ENCODE results near the gene PLA1A. TPM values are rescaled to one million over a fixed set of nuclear protein-coding genes. Genes with fewer than 3 reads are reported as not detected.
A peak's percentile ranks its signal among the peaks of the same experiment; 100 is the strongest.

The PLA1A gene
- total and polyA plus RNA-seq, 10 of the 15 experiments (the other 5 are each of a cell fraction or from before 2014, with no cell fraction given), result 2.9 to 106 (median 4.8) TPM

- peak; percentile 81 for TF ChIP-seq ZNF687 (IDR thresholded peaks at IDR 0.05)
- TF ChIP-seq ETV6 (conservative IDR thresholded peaks at IDR 0.05 in 1 of 2, IDR thresholded peaks at IDR 0.05 in 1 of 2; ENCODE audit: borderline replicate concordance in 1 of 2, low read depth in 1 of 2), result peak in 1 of 2 experiments; percentile 59; a peak in 1 of 4 replicates
- peak; percentile 53; the same call in 1 of the 2 replicates for TF ChIP-seq CHD2 (IDR thresholded peaks at IDR 0.05; ENCODE audit: borderline replicate concordance, low read depth, low read length)
- no peak for TF ChIP-seq ZBTB4 (CRISPR knock-in tag; IDR thresholded peaks at IDR 0.05)
- TF ChIP-seq PRDM15 (CRISPR knock-in tag; IDR thresholded peaks at IDR 0.05), result no peak
- TF ChIP-seq YY1 (IDR thresholded peaks at IDR 0.05; ENCODE audit: low read depth, low read length), result peak; percentile 30; the same call in 1 of the 2 replicates
- TF ChIP-seq BCL3 (IDR thresholded peaks at IDR 0.05; ENCODE audit: borderline replicate concordance, insufficient read depth, low read depth, low read length, poor library complexity, severe bottlenecking), result peak; percentile 95
- TF ChIP-seq EP300 (IDR thresholded peaks at IDR 0.05; ENCODE audit: borderline replicate concordance in 1 of 2, control insufficient read depth in 1 of 2, low read depth in 2 of 2, low read length in 2 of 2), result peak; percentile 65 to 84
- peak; percentile 77 for TF ChIP-seq EED (IDR thresholded peaks at IDR 0.05; ENCODE audit: low read depth)
- TF ChIP-seq MEF2A (IDR thresholded peaks at IDR 0.05; ENCODE audit: insufficient read depth, low read depth, low read length), result peak; percentile 98
- peak; percentile 87; the same call in 1 of the 2 replicates for TF ChIP-seq ZNF207 (IDR thresholded peaks at IDR 0.05; ENCODE audit: borderline replicate concordance)
- peak; percentile 87 for TF ChIP-seq TAF1 (IDR thresholded peaks at IDR 0.05; ENCODE audit: borderline replicate concordance, low read depth, low read length)
- peak; percentile 20; the same call in 1 of the 2 replicates for TF ChIP-seq SMC3 (IDR thresholded peaks at IDR 0.05; ENCODE audit: borderline replicate concordance, low read length)
- peak; percentile 88 for TF ChIP-seq HDGF (IDR thresholded peaks at IDR 0.05)
Measured at GRCh38 chr3:119562307-119562961, 35.3 kb upstream of the PLA1A start (continued).

Measured in GM12878 (cell line).